Measurements from ENCODE around the gene ADD2. TPM values are rescaled to one million over a fixed set of nuclear protein-coding genes. Genes with fewer than 3 reads are reported as not detected.

ADD2 gene
- total RNA-seq, 1 experiment from 2014 or later = 0.23 TPM

GRCh38 chr2:70771446-70771845 is 3.4 kb upstream of the ADD2 start:
- H3K9me3 Mint-ChIP-seq (ENCODE audit: unreplicated experiment) = peaks cover 7% of the 10 kb centered on the region
- H3K36me3 Mint-ChIP-seq (ENCODE audit: insufficient read depth, unreplicated experiment) = no peaks in the 10 kb centered on the region
- no peaks in the 10 kb centered on the region for H3K4me1 Mint-ChIP-seq (ENCODE audit: insufficient read depth, unreplicated experiment)
- ChIA-PET POLR2A (no interaction called here), CTCF (interaction anchor here (0.5 to 0.6 kb wide), 2 partner anchors 14 to 125 kb away, joined by 3 to 5 read pairs; no protein-coding TSS in a partner anchor)
- BruUV-seq (replicated peaks) = no TSS peak
- no peak overlapping the region for H3K4me3 Mint-ChIP-seq (ENCODE audit: unreplicated experiment)
- TF ChIP-seq CTCF (IDR thresholded peaks at IDR 0.05; ENCODE audit: unreplicated experiment) = no peak
- H3K27me3 Mint-ChIP-seq (ENCODE audit: insufficient read depth, unreplicated experiment) = peaks cover 47% of the 10 kb centered on the region
- DNase-seq (ENCODE audit: unreplicated experiment) = no peak
- H3K27ac Mint-ChIP-seq (ENCODE audit: low read depth, unreplicated experiment) = no peak overlapping the region
- intact Hi-C loops (cut with micrococcal nuclease) = no loop called here

DNA sequence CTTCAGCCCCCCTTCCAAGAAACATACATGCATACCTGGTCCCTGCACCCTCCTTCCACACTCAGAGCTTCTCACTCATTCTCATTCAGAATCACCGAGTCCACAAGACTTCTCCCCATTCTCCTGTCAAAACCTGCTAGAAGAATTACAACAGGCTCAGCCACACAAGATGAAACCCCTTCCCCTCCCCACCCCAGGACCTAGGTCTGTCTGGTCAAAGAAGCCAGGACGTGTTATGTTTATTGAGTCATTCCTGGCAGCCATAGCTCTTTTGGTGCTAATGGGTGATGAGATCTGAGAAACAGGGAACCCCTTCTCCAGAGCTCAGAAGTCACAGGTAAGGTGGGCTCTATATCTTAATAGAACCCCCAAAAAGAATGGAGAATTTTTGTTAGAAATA is 1.4 kb upstream of the ADD2 start:
- H3K27me3 Mint-ChIP-seq (ENCODE audit: insufficient read depth, unreplicated experiment) = peaks cover 65% of the 10 kb centered on the region
- intact Hi-C loops (cut with micrococcal nuclease) = no loop called here
- no peaks in the 10 kb centered on the region for H3K36me3 Mint-ChIP-seq (ENCODE audit: insufficient read depth, unreplicated experiment)
- TF ChIP-seq CTCF (IDR thresholded peaks at IDR 0.05; ENCODE audit: unreplicated experiment) = no peak
- H3K9me3 Mint-ChIP-seq (ENCODE audit: unreplicated experiment) = peaks cover 7% of the 10 kb centered on the region
- H3K27ac Mint-ChIP-seq (ENCODE audit: low read depth, unreplicated experiment) = no peak overlapping the region
- ChIA-PET CTCF (interaction anchor here (0.6 to 1.4 kb wide), 3 partner anchors 12 to 20 kb away, joined by 3 to 4 read pairs (median 4); no protein-coding TSS in a partner anchor), POLR2A (interaction anchor here (0.6 kb wide), 1 partner anchor 224 kb away, joined by 4 read pairs; no protein-coding TSS in a partner anchor)
- no TSS peak for BruUV-seq (replicated peaks)
- no peak overlapping the region for H3K4me3 Mint-ChIP-seq (ENCODE audit: unreplicated experiment)
- no peaks in the 10 kb centered on the region for H3K4me1 Mint-ChIP-seq (ENCODE audit: insufficient read depth, unreplicated experiment)
- DNase-seq (ENCODE audit: unreplicated experiment) = no peak

DNA sequence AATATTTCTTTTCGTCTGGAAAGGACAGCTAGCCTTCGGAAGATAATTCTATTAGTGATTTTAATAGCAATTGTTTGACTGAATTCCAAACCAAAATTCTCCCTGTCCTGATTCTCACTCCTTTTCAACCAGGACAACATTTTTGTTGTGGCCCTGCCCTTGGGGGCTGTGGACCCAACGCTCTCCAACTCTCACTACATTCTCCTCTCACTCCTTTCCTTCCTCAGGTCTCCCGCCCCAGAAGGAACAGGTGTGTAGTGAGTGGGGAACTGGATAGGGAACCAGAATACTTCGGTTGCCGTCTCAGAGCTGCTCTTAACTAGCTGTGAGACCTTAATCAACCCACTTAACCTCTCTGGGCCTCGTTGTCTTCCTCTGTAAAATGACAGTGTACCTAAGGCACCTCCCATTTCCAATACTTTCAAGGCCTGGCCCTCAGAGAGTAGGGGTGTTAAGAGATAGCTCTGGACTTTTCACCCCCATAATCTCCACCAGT is 638 bp upstream of the ADD2 start:
- BruUV-seq (replicated peaks) = no TSS peak
- no peaks in the 10 kb centered on the region for H3K4me1 Mint-ChIP-seq (ENCODE audit: insufficient read depth, unreplicated experiment)
- peaks cover 62% of the 10 kb centered on the region for H3K27me3 Mint-ChIP-seq (ENCODE audit: insufficient read depth, unreplicated experiment)
- no peak for TF ChIP-seq CTCF (IDR thresholded peaks at IDR 0.05; ENCODE audit: unreplicated experiment)
- ChIA-PET POLR2A (no interaction called here), CTCF (interaction anchor here (1.1 to 1.4 kb wide), 3 partner anchors 13 to 44 kb away, joined by 3 to 4 read pairs (median 3); no protein-coding TSS in a partner anchor)
- DNase-seq (ENCODE audit: unreplicated experiment) = no peak
- no peaks in the 10 kb centered on the region for H3K36me3 Mint-ChIP-seq (ENCODE audit: insufficient read depth, unreplicated experiment)
- intact Hi-C loops (cut with micrococcal nuclease) = no loop called here
- peaks cover 4% of the 10 kb centered on the region for H3K9me3 Mint-ChIP-seq (ENCODE audit: unreplicated experiment)
- no peak overlapping the region for H3K4me3 Mint-ChIP-seq (ENCODE audit: unreplicated experiment)
- H3K27ac Mint-ChIP-seq (ENCODE audit: low read depth, unreplicated experiment) = no peak overlapping the region

DNA sequence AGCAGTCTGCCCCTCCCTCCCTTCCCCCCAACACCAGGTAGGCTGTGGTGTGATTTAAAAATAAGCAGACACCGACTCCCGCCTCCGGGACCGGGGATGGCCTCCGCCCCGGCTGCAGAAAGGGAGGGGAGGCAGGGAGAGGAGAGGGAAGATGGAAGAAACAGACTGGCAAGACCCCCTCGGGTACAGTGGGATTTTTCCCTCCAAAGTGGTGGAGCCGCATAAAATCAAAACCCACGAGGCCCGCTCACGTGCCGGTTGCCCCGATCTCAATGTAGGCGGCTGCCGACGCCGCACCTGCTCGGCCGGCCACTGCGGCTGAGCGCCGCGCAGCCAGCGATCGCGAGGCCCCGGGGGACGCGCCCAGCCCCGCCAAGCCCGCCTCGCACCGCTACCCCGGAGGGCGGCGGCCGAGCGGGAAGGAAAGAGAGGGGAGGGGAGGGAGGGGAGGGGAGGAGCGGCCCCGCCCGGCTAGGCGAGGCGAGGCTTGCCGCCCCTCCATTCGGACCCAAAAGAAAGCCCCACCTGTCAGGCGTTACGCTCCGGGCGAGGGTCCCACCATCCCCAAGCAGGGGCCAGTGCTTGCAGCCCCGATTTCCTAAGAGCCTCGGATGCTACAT is 811 bp downstream of the ADD2 start:
- ChIA-PET POLR2A (no interaction called here), CTCF (interaction anchor here (1.2 kb wide), 2 partner anchors 25 to 45 kb away, joined by 3 read pairs; no protein-coding TSS in a partner anchor)
- intact Hi-C loops (cut with micrococcal nuclease) = no loop called here
- TF ChIP-seq CTCF (IDR thresholded peaks at IDR 0.05; ENCODE audit: unreplicated experiment) = no peak
- BruUV-seq (replicated peaks) = no TSS peak
- Mint-ChIP-seq H3K9me3 (ENCODE audit: unreplicated experiment) (no peaks in the 10 kb centered on the region), H3K36me3 (ENCODE audit: insufficient read depth, unreplicated experiment) (no peaks in the 10 kb centered on the region), H3K27me3 (ENCODE audit: insufficient read depth, unreplicated experiment) (peaks cover 53% of the 10 kb centered on the region), H3K27ac (ENCODE audit: low read depth, unreplicated experiment) (no peak overlapping the region), H3K4me3 (ENCODE audit: unreplicated experiment) (no peak overlapping the region), H3K4me1 (ENCODE audit: insufficient read depth, unreplicated experiment) (no peaks in the 10 kb centered on the region)
- DNase-seq (ENCODE audit: unreplicated experiment) = no peak
